GM12878 (cell line): ENCODE results near the gene SPOCK1.

Experiments used
- EP300 ChIP-seq, 2 experiments: fragments of 150-350 bp in 1 of 2; IDR thresholded peaks; 2 replicates each; pipeline ENCODE4 v1.6.1; 2011 to 2012; ENCODE audit warnings: low read depth in 2 of 2, low read length in 2 of 2, borderline replicate concordance in 1 of 2, improper control_type of control experiment in 1 of 2, inconsistent platforms in 1 of 2; ENCODE audit not compliant: control insufficient read depth in 1 of 2
- PML ChIP-seq: IDR thresholded peaks from 2 replicates; pipeline ENCODE4 v1.6.1; 2012; ENCODE audit warnings: low read length, inconsistent platforms
- RCOR1 ChIP-seq: conservative IDR thresholded peaks from 2 replicates; pipeline ENCODE4 v1.6.1; 2012; ENCODE audit warnings: low read depth, low read length, improper control_type of control experiment
- TF ChIP-seq, protein P1 (sequence below): IDR thresholded peaks from 2 replicates; pipeline ENCODE4 v1.6.1; 2011; ENCODE audit warnings: borderline replicate concordance, low read depth, mild to moderate bottlenecking, moderate library complexity, mixed read lengths, low read length; ENCODE audit not compliant: insufficient read depth; ENCODE audit errors: extremely low read length
- TF ChIP-seq, protein P2 (sequence below): IDR thresholded peaks from 2 replicates; pipeline ENCODE4 v1.6.1; 2012; ENCODE audit warnings: low read depth, low read length, improper control_type of control experiment
- TF ChIP-seq, protein P3 (sequence below), 3 experiments: IDR thresholded peaks in 2 of 3; conservative IDR thresholded peaks in 1 of 3; 2 replicates each; pipeline ENCODE4 v1.5.1; 2011; ENCODE audit warnings: low read depth in 3 of 3, low read length in 3 of 3, mild to moderate bottlenecking in 3 of 3, control low read depth in 2 of 3, moderate library complexity in 2 of 3, inconsistent platforms in 1 of 3, mixed read lengths in 1 of 3; ENCODE audit not compliant: control insufficient read depth in 2 of 3, insufficient read depth in 1 of 3; ENCODE audit errors: extremely low read depth in 1 of 3

DNA sequence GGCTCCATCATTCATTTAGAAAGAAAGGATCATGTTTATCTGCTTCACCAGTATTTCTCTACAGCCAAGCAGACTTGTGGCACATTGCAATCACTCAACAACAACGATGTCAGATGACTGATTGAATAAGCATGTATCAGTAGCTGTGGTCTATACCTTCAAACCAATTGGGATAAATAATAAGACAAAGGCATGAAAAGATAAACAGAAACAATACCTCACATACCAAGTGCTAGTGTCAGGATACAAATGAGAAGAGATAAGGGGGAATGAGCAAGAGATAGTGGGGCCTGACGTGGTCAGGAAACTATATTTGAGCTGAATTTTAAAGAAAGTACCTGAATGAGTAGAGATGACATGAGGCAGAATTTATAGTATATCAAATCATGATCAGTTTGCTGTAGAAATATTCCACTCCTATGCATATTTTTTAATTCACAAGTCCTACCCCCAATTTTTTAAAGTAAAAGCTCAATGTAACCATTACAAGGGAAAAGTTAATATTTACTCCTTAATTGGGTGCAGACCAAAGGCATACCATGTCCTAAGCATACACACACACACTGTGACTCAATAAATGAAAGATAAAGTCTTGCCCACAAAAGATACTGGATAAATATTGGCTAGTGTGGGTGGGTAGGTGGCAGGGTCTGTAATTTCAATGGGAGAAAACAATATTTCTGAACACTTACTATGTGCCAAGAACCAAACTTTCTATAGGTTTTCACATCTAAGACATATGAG lies 284.5 kb downstream of the SPOCK1 start:
- TF ChIP-seq EP300 (IDR thresholded peaks at IDR 0.05; ENCODE audit: borderline replicate concordance in 1 of 2, control insufficient read depth in 1 of 2, low read depth in 2 of 2, low read length in 2 of 2) = no peak
- no peak for TF ChIP-seq PML
- TF ChIP-seq, protein P1, sequence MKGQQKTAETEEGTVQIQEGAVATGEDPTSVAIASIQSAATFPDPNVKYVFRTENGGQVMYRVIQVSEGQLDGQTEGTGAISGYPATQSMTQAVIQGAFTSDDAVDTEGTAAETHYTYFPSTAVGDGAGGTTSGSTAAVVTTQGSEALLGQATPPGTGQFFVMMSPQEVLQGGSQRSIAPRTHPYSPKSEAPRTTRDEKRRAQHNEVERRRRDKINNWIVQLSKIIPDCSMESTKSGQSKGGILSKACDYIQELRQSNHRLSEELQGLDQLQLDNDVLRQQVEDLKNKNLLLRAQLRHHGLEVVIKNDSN = no peak
- TF ChIP-seq, protein P2, sequence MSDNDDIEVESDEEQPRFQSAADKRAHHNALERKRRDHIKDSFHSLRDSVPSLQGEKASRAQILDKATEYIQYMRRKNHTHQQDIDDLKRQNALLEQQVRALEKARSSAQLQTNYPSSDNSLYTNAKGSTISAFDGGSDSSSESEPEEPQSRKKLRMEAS = no peak
- TF ChIP-seq, protein P3, sequence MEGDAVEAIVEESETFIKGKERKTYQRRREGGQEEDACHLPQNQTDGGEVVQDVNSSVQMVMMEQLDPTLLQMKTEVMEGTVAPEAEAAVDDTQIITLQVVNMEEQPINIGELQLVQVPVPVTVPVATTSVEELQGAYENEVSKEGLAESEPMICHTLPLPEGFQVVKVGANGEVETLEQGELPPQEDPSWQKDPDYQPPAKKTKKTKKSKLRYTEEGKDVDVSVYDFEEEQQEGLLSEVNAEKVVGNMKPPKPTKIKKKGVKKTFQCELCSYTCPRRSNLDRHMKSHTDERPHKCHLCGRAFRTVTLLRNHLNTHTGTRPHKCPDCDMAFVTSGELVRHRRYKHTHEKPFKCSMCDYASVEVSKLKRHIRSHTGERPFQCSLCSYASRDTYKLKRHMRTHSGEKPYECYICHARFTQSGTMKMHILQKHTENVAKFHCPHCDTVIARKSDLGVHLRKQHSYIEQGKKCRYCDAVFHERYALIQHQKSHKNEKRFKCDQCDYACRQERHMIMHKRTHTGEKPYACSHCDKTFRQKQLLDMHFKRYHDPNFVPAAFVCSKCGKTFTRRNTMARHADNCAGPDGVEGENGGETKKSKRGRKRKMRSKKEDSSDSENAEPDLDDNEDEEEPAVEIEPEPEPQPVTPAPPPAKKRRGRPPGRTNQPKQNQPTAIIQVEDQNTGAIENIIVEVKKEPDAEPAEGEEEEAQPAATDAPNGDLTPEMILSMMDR (IDR thresholded peaks at IDR 0.05 in 2 of 3, conservative IDR thresholded peaks at IDR 0.05 in 1 of 3; ENCODE audit: control insufficient read depth in 2 of 3, extremely low read depth in 1 of 3, insufficient read depth in 1 of 3, low read depth in 3 of 3, low read length in 3 of 3) = no peak
- no peak for TF ChIP-seq RCOR1
